T follicular helper cell (primary cell): Measurements from ENCODE around the gene TNFSF8.

Experiments used
- DNase-seq: peaks from one replicate; pipeline ENCODE4 v3.0.0-alpha.2; 2020; ENCODE audit warnings: low read depth

Gene TNFSF8

DNA sequence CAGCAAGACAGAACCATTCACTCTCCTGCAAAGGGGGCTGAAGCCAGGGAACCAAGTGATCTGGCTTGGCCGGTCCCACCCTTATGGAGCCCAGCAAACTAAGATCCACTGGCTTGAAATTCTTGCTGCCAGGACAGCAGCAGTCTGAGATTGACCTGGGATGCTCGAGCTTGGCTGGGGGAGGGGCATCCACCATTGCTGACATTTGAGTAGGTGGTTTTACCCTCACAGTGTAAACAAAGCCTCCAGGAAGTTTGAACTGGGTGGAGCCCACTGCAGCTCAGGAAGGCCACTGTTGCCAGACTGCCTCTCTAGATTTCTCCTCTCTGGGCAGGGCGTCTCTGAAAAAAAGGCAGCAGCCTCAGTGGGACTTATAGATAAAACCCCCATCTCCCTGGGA, 60.5 kb downstream of the TNFSF8 start:
- no peak for DNase-seq

DNA sequence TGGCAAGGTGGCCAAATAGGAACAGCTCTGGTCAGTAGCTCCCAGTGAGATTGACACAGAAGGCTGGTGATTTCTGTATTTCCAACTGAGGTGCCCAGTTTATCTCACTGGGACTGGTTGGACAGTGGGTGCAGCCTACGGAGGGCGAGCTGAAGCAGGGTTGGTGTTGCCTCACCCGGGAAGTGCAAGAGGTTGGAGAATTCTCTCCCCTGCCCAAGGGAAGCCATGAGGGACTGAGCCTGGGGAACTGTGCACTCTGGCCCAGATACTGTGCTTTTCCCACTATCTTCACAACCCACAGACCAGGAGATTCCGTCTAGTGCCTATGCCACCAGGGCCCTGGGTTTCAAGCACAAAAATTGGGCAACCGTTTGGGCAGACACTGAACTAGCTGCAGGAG, 61.0 kb downstream of the TNFSF8 start:
- DNase-seq, result no peak

DNA sequence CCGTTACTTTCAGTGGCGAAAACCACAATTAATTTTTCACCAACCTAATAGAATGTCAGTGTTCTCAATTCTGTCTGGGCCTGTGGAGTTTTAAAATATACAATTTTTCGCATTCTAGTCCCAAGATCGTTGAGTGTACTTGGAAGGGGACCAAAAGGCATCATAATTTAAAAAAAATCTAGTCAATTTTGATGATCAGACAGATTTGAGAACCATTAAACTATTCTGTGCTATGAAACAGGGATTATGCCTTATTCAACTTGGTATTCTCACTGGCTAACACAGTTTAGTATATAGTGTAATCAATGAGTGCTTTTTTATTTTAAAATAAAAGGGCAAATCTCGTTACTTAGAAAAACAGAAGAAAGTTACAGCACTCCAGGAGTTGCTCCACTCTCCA, 63.1 kb downstream of the TNFSF8 start:
- DNase-seq, result no peak

DNA sequence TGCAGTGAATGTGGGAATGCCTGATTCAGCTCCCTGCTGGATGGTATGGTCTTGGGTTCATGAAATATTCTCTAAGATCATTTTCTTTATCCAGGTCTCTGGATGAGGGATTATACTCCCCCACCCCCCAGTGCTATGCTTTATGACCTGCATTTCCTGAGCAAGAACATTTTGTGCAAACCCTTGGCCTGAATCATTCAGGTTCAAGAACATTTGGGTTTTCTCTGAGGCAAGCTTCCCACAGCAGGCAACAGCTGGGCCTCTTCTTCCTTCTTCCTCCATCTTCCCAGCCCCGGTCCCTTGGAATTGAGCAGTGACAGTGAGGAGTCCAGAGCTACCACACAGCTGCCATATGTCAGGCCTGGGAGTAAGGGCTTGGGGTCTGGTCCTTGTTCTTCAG, 65.9 kb downstream of the TNFSF8 start:
- no peak for DNase-seq

DNA sequence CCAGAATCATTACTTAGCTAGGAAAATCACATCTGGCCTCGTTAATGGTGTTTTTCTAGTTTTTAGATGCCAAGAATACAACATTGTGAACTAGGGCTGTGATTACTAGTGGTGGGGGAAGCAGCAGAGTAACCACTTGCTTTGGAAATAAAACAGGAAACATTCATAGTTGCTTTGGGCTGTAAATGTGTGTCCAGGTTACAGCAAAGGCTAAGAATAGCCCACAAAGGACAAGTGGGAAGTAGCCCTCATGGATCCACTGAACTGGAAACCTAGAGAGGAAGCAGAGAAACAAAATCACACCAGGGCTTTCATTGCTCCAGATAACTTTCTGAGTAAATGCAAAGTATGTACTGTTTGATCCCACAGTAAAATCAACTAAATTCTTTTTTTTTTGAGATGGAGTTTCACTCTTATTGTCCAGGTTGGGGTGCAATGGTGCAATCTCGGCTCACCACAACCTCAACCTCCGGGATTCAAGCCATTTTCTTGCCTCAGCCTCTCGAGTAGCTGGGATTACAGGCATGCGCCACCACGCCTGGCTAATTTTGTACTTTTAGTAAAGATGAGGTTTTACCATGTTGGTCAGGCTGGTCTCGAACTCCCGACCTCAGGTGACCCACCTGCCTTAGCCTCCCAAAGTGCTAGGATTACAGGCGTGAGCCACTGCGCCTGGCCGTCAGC, 68.3 kb downstream of the TNFSF8 start:
- no peak for DNase-seq

DNA sequence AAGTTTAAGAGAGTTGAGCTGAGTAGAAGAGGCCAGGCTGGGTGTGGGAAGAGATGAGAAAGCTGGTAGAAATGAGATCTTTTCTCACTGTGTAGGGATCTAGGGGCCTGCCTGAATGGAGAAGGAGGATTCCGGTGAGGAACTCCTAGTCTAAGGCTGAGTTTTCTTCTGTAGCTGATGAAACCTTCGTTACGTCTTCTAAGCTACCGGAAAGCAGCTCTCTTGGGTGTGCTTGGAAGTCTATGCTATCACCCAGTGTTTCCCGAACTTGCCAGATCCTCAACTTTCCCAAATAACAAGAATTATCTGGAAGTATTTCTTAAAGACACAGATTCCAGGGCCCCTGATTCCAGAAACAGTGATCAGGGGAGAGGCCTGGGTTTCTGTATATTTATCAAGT, 69.1 kb downstream of the TNFSF8 start:
- DNase-seq, result no peak

DNA sequence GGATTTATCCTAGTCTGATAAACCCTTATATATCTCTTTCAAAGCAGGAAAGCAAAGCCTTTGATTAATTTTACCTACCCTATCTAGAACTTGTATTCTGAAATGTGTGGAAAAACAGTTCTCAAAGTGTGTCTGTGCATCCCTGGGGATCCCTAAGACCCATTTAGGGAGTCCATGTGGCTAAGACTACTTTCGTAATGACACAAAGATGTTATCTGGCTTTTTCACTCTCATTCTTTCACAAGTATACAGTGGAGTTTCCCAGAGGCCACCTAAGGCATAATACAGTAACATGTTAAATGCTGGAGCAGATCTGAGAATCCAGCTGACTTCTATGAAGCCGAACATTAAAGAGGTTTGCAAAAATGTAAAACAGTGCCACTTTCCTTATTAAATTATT, 70.2 kb downstream of the TNFSF8 start:
- DNase-seq, result no peak

DNA sequence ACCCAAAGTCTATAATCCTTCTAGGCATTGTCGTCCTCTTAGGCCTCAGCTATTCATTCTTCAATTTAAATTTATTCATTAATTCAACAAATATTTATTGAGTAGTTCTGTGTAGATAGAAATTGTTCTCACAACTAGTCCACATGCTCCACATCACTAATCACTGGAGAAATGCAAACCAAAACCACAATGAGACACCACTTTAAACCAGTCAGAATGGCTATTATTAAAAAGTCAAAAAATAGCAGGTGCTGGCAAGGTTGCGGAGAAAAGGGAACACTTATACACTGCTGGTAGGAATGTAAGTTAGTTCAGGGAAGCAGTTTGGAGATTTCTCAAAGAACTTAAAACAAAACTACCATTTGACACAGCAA, 73.5 kb downstream of the TNFSF8 start:
- no peak for DNase-seq

DNA sequence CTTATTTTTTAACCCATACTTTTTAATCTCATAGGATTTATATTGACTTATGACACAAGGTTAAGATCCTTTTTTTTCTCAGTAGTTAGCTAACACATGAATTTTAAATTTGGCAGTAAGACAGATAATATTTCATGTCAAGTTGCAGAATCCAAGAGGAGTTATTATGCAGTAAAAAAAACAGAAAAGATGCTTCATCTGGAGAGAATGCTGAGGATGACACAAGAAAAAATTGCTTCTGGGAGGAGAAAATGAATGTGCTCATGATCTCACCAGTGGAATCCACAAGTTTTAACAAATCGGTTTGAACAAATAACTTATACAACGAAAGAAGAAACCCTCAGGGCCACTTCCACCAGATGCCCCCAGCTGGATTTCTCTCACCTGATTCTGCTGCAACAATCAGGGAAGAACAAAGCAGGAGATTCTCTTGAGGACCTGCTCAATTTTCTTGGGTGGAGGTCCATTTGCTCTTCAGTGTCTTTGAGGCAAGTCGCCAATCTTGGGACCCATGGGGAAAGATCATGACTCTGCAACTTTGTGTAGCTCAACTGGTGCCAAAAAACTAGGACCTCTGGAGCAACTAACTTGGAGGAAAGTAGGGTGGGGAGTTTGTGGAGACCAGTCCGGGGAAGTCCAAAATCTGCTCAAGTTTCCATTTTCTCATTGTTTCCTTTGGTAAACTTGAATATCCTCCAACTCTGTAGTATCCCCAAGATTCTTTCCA, 74.0 kb downstream of the TNFSF8 start:
- DNase-seq, result no peak

DNA sequence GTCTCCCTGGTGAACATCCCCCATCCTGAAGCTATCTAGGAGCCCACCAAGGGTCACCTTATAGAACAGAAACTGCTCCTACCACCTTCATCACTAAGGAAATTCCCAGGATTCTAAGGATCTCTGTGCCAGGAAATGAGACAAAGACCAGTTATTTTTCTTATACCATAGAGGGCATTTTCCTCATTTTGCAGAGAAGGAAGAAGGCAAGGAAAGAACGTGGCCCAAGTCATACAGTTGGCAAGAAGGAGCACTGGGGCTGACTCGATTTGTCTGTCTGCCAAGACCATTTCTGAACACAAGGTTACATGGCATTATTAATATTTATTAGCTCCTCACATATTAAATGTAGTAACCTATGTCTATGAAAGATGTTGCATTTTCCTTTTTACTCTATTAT, 74.9 kb downstream of the TNFSF8 start:
- DNase-seq, result no peak

DNA sequence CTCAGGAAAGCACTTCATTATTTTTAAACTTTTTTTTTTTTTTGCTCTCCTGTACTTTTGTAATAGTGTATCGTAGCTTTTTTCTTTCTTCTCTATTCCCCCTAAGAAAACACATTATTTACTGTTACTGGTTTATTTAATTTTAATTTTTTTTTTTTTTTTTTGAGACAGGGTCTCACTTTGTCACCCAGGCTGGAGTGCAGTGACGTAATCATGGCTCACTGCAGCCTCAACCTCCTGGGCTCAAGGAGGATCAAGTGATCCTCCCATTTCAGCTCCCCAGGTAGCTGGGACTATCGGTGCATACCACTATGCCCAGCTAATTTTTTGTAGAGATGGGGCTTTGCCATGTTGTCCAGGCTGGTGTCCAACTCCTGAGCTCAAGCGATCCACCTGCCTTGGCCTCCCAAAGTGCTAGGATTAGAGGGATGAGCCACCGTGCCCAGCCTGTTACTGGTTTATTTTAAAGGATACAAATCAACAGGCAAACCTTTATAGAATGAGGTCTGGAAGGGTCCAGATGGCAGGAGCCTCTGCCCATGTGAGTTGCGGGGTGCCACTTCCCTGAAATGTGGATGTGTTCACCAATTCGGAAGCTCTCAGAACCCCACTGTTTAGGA, 75.5 kb downstream of the TNFSF8 start:
- no peak for DNase-seq

DNA sequence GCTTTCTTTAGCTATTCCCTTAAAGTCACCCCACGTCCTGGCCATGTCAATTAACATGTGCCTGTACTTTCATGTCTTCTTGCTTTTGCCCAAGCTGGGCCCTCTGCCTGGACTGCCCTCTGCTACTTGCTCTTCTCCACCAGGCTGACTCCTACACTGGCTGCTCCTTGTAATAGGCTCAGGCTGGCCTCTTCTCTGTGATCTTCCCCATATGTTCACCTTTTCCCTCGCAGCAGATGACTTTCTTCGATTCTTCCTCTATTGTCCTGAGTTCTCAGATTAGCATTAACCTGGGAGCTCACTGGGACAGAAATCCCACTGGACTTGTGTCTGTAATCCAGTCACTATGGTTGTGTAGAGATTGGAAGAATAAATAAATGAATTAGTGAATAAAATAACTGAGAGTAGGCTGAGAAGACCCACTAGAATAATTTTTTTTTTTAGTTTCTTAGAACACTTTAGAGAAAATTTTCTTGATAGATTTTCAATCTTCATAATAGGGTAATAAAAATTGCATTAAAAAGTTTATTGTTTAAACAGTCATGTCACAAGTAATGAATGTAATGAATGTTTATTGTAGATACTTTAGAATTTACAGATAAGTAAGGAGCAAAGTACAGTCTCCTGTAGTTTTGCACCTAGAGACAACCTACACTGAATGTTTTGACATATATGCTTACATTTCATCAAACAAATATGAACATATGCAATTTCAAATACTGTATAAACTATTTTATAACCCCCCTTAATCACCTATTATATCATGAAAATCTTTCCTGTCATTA, 77.1 kb downstream of the TNFSF8 start:
- no peak for DNase-seq

DNA sequence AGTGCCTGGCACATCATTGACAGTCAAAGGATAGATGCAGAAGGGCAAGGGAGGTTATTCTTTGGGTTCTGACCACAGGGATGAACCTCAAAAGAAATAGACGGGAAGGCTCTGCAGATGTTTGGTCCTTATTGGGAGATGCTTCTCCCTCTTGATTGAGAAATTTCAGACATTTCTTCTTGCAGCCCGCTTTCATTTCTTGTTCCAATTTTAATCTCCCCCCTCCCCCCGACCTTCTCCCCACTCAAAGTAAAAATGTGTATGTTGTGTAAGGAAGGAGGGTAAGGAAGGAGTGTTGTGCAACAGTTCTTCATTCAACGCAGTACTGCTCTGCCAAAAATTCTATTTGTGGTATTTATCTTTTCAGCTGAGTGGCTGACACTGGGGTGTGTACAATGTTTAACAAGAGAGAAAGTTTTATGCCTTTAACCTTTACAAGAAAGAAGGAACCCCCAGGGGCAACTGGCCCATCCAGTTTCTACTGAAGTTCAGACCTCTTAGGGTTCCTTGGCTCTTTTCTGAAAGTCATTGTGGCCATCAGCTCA, 78.3 kb downstream of the TNFSF8 start:
- DNase-seq, result no peak

DNA sequence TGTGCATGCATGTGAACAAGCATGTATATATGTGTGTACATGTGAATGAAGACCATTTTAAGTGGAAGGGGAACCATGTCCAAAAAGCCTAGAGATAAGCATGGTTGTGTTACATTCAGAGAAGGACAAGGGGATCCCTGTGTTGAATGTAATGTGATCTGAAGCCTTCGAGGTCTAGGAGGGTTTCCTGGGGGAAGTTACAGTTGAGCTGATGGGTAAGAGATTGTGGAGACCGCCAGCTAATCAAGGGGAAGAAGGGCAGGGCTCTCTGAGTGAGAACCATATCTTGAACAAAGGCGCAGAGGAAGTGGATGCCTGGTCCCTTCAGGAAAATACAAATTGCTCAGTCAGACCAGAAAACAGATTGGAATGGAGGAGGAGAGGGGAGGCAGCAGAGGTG, 79.1 kb downstream of the TNFSF8 start:
- DNase-seq, result no peak
